ENCODE measurements around the gene NOC2L.

Gene NOC2L

DNA sequence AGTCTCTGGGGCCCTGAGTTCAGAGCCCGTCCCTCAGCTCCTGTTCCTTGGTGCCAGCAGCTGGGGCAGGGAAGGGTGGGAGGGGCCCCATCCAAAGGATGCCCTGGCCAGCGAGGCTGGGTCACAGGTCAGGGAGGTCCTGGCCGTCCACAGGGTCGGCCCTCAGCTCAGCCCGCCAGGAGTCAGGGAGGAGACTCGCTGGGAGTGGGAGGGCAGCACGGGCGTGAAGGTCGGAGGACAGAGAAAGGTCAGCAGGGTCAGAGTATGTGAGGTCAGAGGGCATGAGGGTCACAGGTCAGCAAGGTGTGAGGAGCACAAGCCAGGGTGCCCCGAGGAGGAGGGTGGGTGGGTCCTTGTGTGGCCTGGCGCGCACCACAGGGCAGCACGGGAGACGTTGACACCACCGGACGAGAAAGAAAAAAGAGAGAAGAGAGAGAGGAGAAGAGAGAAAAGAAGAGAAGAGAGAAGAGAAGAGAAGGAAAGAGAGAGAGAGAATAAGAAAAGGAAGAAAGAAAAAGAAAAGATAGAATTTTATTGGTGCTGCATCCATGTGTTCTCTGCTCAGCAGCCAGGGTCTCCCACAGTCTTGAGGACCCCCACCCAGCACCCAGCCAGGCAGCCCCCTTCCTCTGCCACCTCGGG is 15.8 kb upstream of the NOC2L start:
- no peak for DNase-seq (ENCODE audit: low spot score)

DNA sequence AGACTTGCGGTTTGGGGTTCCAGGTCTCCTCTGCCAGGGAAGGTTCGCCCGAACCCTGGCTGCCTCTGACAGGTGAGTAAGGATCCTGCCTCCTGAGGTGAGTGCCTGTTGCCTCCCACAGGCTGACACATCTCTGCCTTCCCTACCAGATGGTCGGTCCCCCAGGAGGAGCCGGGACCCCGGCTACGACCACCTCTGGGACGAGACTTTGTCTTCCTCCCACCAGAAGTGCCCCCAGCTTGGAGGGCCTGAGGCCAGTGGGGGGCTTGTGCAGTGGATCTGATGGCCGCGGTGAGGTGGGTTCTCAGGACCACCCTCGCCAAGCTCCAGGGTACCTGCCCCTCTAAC is 15.2 kb upstream of the NOC2L start:
- no peak for DNase-seq (ENCODE audit: low spot score)

DNA sequence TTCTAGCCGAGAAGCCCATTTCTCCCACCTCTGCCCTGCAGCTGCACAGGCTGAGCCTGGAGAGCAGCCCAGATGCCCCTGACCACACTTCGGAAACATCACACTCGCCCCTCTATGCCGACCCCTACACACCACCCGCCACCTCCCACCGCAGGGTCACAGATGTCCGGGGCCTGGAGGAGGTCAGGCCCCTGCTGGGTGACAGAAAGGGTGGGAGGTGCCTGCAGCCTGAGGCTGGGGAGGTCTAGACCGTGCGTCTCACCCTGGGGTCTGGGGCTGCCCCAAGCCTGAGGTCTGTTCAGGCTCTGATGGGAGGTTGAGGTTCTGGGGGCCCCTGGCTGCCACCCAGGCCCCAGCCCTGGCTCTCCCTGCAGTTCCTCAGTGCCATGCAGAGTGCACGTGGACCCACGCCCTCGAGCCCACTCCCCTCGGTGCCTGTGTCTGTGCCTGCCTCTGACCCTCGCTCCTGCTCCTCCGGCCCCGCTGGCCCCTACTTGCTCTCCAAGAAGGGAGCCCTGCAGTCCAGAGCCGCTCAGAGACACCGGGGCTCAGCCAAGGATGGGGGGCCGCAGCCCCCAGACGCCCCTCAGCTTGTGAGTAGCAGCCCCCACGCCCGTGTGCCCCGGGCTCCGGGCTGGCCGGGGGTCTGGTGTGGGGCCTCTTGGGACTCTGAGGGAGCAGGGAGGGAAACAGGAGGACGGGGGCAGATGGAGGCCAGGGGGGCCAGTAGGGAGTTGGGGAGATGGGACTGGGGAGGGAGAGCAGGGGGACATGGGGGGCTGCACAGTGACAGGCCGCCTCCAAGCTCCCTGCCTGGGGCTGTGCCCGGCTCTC is 14.6 kb upstream of the NOC2L start:
- DNase-seq (ENCODE audit: low spot score) = no peak

DNA sequence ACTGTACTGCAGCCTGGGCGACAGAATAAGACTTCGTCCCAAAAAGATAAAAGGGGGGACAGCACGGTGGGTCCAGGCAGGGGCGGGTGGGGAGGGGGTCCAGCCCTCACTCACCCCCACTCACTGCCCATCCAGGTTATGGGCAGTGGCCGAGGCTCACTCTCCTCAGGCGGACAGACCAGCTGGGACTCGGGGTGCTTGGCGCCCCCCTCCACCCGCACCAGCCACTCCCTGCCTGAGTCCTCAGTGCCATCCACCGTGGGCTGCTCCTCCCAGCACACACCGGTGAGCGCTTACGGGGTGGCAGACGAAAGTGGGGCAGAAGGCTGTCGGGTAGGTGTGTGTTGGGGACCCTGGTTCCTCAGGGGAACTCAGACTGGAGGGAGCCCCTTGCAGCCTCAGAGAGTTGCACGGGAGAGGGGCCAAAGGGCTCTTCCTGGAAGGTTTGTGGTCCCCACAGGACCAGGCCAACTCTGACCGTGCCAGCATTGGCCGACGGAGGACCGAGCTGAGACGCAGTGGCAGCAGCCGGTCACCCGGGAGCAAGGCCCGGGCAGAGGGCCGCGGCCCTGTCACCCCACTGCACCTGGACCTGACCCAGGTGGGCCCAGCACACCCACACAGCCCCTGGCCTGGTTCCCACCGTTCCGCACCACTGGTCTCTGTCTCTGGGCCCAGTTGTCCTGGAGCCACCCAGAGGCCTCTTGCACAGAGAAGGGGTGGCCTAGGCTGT is 13.8 kb upstream of the NOC2L start:
- DNase-seq (ENCODE audit: low spot score) = no peak

DNA sequence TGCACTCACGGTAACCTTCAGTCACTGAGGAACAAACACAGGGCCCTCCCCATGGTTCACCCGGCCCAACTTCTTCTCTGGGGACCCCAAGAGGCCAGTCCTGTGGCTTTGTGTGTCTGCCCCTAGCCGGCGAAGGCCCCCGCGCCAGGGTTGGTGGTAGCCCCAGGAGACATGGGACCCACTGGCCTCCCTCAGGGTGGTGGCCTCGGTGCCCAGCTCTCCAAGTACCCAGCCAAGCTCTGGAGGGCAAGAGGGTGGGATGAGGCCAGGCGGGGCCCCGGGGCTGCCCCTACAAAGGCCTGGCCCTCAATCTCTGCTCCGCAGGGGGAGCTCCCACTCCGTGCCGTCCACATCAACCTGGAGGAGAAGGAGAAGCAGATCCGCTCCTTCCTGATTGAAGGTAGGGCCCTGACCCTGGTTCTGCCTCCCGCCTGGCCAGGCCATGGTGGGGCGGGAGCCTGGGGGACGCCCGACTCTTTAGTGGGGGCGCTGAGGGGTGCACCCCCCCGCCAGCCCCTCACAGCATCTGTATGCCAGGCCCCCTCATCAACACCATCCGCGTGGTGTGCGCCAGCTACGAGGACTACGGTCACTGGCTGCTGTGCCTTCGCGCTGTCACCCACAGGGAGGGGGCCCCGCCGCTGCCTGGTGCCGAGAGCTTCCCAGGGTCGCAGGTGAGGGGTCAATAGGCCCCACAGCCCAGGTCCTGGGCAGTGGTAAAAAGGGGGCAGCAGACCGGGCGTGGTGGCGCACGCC is 12.9 kb upstream of the NOC2L start:
- no peak for DNase-seq (ENCODE audit: low spot score)

DNA sequence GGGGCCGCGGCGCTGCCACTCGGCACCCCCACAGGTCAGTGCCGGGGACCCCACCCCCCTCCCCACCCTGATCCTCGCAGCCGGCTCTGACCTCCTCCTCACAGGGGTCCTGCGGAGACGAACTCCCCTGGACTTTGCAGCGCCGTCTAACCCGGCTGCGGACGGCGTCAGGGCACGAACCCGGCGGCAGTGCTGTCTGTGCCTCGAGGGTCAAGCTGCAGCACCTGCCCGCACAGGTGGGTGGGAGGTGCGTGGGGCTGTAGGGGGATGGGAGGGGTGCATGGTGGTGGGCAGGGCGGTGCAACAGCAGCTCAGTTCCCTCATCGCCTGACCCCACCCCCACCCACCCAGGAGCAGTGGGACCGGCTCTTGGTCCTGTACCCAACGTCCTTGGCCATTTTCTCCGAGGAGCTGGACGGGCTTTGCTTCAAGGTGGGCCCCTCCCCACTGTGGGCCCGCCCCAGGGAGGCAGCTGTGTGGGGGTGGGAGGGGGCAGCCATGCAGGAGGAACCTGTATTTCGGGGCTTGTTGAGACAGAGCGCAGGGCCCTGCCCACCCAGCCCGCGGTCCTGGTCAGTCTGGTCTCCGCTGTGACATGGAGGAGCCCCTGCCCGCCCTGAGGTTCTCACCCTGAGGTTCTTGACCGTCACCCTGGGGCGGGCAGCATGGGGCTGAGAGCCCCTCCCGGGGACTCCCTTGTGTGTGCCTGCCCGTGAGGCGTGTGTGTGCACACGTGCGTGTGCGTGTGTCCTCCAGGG is 12.1 kb upstream of the NOC2L start:
- DNase-seq (ENCODE audit: low spot score) = no peak

DNA sequence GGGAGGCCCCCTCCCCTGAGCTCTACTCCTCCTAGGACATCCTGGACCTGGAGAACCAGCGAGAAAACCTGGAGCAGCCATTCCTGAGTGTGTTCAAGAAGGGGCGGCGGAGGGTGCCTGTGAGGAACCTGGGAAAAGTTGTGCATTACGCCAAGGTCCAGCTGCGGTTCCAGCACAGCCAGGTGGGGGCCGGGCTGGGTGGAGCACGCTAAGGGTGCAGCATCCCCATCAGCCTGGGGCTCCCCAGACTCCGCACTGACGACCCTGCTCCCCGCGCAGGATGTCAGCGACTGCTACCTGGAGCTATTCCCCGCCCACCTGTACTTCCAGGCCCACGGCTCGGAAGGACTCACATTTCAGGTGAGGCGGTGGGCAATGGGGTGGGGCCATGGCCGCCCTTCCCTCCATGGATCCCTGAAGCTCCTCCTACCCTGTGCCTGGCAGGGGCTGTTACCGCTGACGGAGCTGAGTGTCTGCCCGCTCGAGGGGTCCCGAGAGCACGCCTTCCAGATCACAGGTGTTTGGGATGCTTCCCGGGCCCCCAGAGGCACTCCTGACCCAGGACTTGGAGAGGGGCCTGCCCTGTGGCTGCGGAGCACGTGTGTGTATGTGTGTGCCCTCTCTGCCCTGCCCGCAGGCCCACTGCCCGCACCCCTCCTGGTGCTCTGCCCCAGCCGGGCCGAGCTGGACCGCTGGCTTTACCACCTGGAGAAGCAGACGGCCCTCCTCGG is 11.4 kb upstream of the NOC2L start:
- DNase-seq (ENCODE audit: low spot score) = no peak

DNA sequence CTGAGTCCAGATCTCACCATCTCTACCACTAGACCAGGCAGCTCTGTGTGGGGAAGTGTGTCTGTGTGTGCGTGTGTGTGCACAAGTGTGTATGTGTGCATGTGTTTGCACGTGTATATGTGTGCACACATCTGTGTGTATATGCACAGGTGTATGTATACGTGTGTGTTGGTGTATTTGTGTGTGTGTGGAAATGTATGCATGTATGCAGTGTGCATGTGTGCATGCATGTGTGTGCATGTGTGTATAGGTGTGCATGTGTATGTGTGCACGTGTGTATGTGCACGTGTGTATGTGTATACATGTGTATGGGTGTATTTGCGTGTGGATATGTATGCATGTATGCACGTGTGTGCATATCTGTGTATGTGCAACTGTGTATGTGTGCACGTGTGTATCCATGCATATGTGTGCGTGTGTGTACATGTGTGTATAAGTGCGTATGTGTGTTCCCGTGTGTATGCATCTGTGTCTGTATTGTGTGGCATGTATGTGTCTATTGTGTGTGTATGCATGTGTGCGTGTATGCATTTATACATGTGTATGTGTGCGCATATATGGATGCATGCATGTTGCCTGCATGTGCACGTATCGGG is 10.3 kb upstream of the NOC2L start:
- DNase-seq (ENCODE audit: low spot score) = no peak

DNA sequence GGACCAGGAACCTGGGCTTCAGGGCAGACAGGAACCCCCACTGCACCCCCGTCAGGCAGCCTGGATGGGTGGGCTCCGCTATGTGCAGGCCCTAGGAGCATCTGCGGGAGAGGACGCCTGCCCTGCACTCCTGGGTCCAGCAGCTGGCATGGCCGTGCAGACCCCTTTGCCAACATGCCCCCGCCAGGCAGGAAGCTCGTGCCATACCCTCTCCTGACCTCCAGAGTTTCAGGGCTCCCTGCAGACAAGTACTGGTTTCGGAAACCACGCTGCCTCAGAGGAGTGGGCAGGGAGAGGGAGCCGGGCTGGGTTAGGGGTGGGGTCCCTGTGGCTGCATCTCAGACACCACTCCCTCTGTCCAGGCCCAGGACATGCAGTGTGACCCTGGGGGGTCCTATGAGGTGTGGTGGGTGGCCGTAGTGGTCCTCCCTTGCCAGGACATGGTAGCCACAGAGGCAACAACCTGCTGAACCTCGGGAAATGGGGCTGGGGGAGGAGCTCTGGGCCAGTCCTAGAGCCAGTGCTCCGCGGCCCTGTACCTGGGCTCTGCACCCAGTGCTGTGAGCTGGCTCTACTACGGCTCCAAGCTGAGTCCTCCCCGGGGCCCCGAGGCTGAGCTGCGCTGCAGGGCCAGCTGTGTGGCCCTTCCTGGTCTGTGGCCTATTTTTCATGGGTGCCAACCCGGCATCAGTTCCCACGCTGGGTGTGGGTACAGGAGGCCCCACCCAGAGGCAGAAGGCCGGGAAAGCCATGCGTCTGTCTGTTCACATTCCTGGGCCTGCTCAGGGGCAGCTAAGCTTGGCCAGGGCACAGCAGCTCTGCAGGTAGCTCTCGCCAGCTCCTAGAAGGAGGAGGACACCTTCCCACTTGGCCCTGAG is 8.6 kb upstream of the NOC2L start:
- DNase-seq (ENCODE audit: low spot score) = no peak

DNA sequence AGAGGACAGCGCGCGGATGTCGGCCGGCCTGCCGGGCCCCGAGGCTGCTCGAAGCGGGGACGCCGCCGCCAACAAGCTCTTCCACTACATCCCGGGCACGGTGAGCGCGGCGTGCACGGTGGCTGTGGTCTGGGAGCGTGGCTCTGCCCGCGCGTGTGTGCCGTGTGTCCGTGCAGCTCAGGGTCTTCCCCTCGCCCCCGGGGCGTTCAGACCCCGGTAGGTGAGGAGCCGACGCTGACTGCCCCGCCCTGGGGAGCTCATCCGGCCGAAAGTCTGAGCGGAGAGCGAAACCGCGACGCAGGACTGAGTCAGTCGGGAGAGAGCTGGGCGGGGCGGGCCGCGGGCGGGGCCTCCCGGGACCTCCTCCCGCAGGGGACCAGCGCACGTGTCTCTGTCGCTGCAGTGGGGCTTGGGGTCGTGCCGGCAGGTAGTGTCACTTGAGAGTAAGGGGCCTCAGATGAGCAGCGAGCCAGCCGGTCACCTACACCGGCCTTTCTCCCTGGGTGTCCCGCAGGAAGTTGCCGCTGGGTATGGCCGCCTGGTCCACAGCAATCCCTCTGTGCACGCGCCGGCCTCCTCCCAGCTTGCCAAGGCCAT is 7.7 kb upstream of the NOC2L start:
- peak; percentile 82 for DNase-seq (ENCODE audit: low spot score)

DNA sequence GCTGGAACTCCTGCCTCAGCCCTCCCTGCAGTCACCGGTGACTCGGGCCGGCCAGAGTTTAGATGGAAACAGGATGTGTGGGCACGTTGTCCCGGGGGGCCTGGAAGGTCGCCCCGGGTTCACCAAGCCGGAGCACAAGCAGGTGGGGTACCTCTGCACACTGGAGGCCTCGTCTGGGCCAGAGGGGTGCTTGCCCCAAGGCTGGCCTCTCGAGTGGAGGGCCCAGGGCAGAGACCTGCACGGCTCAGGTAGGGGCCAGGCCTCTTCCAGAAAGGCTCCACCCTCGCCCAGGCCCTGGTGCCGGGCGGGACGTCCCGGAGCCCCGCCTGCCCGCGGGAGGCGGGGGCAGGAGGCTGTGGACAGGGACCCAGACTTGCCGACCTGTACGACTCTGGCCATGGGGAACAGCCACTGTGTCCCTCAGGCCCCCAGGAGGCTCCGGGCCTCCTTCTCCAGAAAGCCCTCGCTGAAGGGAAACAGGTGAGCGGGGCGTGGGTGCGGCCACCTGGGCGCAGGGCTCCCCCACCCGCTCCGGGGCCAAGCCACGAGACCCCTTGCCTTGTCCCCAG is 7.2 kb upstream of the NOC2L start, which contains the start of gene PLEKHN1:
TSS of gene PLEKHN1 (plus strand) at position 348 of the 569 bp plus-strand sequence. CDS start at position 398, 50 bp downstream.
- DNase-seq (ENCODE audit: low spot score) = peak; percentile 27

DNA sequence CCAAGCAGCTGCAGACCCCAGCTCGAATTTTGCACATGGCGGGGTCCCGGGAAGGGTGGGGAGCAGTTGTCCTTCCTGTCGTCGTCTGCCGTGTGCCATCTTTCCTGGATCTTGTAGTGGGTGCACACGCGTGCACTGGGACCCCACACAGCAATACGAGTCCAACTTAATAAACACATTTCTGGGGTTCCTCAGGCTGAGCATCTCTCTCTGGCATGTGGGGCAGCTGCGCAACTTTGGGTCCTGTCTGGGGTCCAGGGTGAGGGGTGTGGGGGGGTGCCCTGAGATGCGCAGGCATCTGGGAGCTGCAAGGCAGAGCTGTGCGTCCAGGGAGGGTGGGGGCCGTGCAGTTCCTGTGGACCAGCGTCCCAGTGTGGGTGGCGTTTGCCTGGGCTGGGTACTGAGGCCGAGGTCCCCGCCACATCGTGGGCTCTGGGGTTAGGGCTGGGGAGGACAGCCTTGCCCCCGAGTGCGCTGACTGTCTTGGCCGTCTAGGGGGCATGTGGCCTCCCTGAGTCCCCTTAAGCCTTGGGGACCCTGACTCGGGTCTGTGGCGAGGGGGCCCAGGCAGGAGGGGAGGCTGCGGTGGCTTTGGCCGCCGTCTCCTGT is 6.6 kb upstream of the NOC2L start:
- DNase-seq (ENCODE audit: low spot score) = no peak

DNA sequence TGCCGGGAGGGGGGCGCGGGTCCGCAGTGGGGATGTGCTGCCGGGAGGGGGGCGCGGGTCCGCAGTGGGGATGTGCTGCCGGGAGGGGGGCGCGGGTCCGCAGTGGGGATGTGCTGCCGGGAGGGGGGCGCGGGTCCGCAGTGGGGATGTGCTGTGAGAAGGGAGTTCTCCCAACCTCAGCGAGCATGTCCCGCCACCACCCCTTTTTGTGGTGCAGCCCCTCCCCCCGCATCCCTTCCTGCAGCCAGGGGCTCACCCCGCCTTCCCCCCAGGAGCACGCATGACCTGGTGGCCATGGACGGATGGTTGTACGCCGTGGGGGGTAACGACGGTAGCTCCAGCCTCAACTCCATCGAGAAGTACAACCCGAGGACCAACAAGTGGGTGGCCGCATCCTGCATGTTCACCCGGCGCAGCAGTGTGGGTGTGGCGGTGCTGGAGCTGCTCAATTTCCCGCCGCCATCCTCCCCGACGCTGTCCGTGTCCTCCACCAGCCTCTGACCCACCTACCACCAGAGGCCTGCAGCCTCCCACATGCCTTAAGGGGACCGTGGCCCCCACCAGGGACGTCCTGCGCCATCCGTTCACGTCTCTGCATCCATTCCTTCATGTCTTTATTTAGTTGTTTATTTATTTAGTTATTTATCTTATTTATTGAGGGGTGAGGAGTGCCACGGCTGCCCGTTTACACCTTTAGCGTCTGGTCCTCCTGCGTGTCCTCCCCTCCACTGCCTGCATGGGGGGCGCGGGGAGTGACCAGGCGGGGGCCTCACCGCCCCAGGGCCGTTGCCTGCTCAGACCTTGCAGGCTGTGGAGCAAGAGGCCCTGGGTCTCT is 5.9 kb upstream of the NOC2L start:
- DNase-seq (ENCODE audit: low spot score) = no peak

DNA sequence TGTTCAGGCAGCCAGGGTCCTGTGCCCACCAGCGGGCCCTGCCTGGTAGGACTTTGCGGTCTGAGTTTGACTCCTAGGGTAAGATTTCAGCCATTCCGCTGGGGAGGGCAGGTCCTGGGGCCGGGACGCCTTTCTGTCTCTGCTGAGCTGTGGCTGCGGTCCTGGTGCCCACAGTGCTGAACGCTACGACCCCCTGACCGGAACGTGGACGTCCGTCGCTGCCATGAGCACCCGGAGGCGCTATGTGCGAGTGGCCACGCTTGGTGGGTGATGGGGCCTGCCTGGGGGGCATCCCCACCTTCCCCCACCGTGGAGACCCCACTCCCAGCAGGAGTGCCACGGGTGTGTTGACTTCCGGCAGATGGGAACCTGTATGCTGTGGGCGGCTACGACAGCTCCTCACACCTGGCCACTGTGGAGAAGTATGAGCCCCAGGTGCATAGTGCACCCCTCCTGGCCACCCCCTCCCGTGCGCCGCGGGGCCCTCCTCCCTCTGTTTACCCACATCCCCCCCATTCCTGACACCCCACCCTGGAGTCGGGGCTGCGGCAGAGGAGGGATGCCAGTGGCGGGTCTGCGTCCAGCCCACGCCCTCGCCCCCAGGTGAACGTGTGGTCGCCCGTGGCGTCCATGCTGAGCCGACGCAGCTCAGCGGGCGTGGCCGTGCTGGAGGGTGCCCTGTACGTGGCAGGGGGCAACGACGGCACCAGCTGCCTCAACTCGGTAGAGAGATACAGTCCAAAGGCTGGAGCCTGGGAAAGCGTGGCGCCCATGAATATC is 4.9 kb upstream of the NOC2L start:
- no peak for DNase-seq (ENCODE audit: low spot score)

DNA sequence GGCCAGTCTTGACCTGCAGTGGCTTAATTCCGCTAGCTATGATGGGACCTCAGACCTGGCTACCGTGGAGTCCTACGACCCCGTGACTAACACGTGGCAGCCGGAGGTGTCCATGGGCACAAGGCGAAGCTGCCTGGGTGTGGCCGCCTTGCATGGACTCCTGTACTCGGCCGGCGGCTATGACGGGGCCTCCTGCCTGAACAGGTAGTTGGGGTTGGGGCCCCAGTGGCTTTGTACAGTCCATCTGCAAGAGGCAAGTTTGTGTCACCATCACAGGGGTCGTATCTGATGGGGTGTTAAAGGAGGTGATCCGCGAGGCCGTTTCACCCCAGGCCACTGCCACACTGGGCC is 4.2 kb upstream of the NOC2L start:
- no peak for DNase-seq (ENCODE audit: low spot score)

Data from CD4-positive, alpha-beta T cell treated with Interleukin-2 at 100 ng/mL for 4 hours (primary cell).